Aorta (tissue), 5 donors: ENCODE results near the gene TMEM266. TPM values are rescaled to one million over a fixed set of nuclear protein-coding genes. Genes with fewer than 3 reads are reported as not detected.

Source experiments
- ATAC-seq: fragments of 200-7000 bp; cut with Tn5 transposase; one replicate; pipeline ENCODE4 v1.9.1; 2022; ENCODE audit warnings: moderate library complexity; ENCODE audit not compliant: low FRiP score
- DNase-seq, 2 donors: peaks; one replicate each; pipeline ENCODE4 v3.0.0-alpha.2; 2020
- H3K27ac ChIP-seq, 2 donors: one replicate each; pipeline ENCODE4 v1.5.1; 2013; ENCODE audit warnings: low read length in 2 of 2, mild to moderate bottlenecking in 2 of 2, moderate library complexity in 2 of 2, control low read depth in 1 of 2, inconsistent platforms in 1 of 2, low read depth in 1 of 2
- H3K27me3 ChIP-seq, 2 donors: one replicate each; pipeline ENCODE4 v1.6.1; 2013; ENCODE audit warnings: control low read depth in 1 of 2, low read length in 1 of 2, mild to moderate bottlenecking in 1 of 2, moderate library complexity in 1 of 2; ENCODE audit not compliant: insufficient read depth in 2 of 2, control insufficient read depth in 1 of 2
- H3K36me3 ChIP-seq, 2 donors: one replicate each; pipeline ENCODE4 v1.6.1; 2013; ENCODE audit warnings: control low read depth in 1 of 2, low read length in 1 of 2, mild to moderate bottlenecking in 1 of 2; ENCODE audit not compliant: insufficient read depth in 2 of 2, control insufficient read depth in 1 of 2
- H3K4me1 ChIP-seq, 2 donors: one replicate each; pipeline ENCODE4 v1.6.1; 2013; ENCODE audit warnings: low read length in 2 of 2, control low read depth in 1 of 2, mild to moderate bottlenecking in 1 of 2, moderate library complexity in 1 of 2; ENCODE audit not compliant: insufficient read depth in 2 of 2, control insufficient read depth in 1 of 2
- H3K4me3 ChIP-seq, 2 donors: one replicate each; pipeline ENCODE4 v1.5.1; 2013; ENCODE audit warnings: low read length in 2 of 2, control low read depth in 1 of 2, mild to moderate bottlenecking in 1 of 2
- H3K9me3 ChIP-seq: one replicate; pipeline ENCODE4 v1.6.1; 2013; ENCODE audit warnings: mild to moderate bottlenecking, low read length; ENCODE audit not compliant: control insufficient read depth
- WGBS, 2 donors: extraction: QIAGEN DNeasy Blood & Tissue Kit; methylation state at CpG; one replicate each; pipeline ENCODE4 v1.1.7; 2013; 5-methylcytosine and 5-hydroxymethylcytosine counted together
- intact Hi-C, 2 donors: fragments of 100-400 bp; cut with DNase I; formaldehyde crosslinking; loops; one replicate each; pipeline versions ENCODE4 v1.14.2 to v1.15.0; 2022
- polyA plus RNA-seq, 2 donors: library from polyadenylated mRNA; stranded (reverse); fragments of 200-250 nt; gene quantifications; one replicate each; pipeline ENCODE4 v1.2.3, GENCODE V29; 2013
- total RNA-seq, 2 donors: library from RNA; stranded (reverse); fragmentation: NEBNext Ultra II Directional; extraction: Animal tissue kit (Norgen Biotek cat#: 25700); gene quantifications; one replicate each; pipeline ENCODE4 v1.2.1, GENCODE V29; 2021
- donor health status: healthy with polysubstance abuse.
- donor health status: Bipolar disorder and iron deficiency.
- donor health status: DM: no; HTN: no; CAD: no.
- donor health status: DM: no; HTN: no; CAD: no.
- donor health status: DM: yes; HTN: yes; CAD: no.

The TMEM266 gene
- total and polyA plus RNA-seq, 4 donors, result 0.26 TPM; not detected in 3

GRCh38 chr15:76150513-76150912, 90.7 kb downstream of the TMEM266 start:
- DNase-seq, result peak in 1 of 2 donors; percentile 80
- H3K27ac ChIP-seq, result peak overlapping the region in 1 of 2 donors; percentile 14
- no peaks in the 10 kb centered on the region for H3K27me3 ChIP-seq
- WGBS, 2 donors, result 0 to 4% methylated on average over 7 of the region's 7 CpGs
- peak; percentile 72 for ATAC-seq
- H3K9me3 ChIP-seq, result no peaks in the 10 kb centered on the region
- no peaks in the 10 kb centered on the region for H3K36me3 ChIP-seq
- H3K4me3 ChIP-seq, result no peak overlapping the region
- H3K4me1 ChIP-seq, result no peaks in the 10 kb centered on the region
- intact Hi-C loops, result no loop called here

- no peaks in the 10 kb centered on the region for H3K4me1 ChIP-seq
- no peak overlapping the region for H3K27ac ChIP-seq
- 6 to 8% methylated on average over 9 of the region's 9 CpGs for WGBS, 2 donors
- H3K4me3 ChIP-seq, result no peak overlapping the region
- DNase-seq (peak; percentile 76 to 91), ATAC-seq (peak; percentile 88)
- H3K9me3 ChIP-seq, result no peaks in the 10 kb centered on the region
- no peaks in the 10 kb centered on the region for H3K36me3 ChIP-seq
- H3K27me3 ChIP-seq, result no peaks in the 10 kb centered on the region
- intact Hi-C loops, result no loop called here
Observed at GRCh38 chr15:76150971-76151598, 91.3 kb downstream of the TMEM266 start.

- no peaks in the 10 kb centered on the region for H3K27me3 ChIP-seq
- H3K27ac ChIP-seq, result no peak overlapping the region
- WGBS, 2 donors, result 97 to 98% methylated on average over 8 of the region's 8 CpGs
- H3K4me1 ChIP-seq, result no peaks in the 10 kb centered on the region
- ATAC-seq, result no peak
- no peak overlapping the region for H3K4me3 ChIP-seq
- intact Hi-C loops, result no loop called here
- DNase-seq, result no peak
- H3K36me3 ChIP-seq, result no peaks in the 10 kb centered on the region
- no peaks in the 10 kb centered on the region for H3K9me3 ChIP-seq
Observed at GRCh38 chr15:76151599-76151974, 91.8 kb downstream of the TMEM266 start.

GRCh38 chr15:76152197-76152596, 92.4 kb downstream of the TMEM266 start:
- H3K9me3 ChIP-seq, result no peaks in the 10 kb centered on the region
- no peaks in the 10 kb centered on the region for H3K36me3 ChIP-seq
- ATAC-seq (no peak), DNase-seq (no peak)
- H3K4me1 ChIP-seq, result no peaks in the 10 kb centered on the region
- no peak overlapping the region for H3K27ac ChIP-seq
- WGBS, 2 donors, result 85 to 88% methylated on average over 7 of the region's 7 CpGs
- intact Hi-C loops, result no loop called here
- H3K27me3 ChIP-seq, result no peaks in the 10 kb centered on the region
- H3K4me3 ChIP-seq, result no peak overlapping the region

GRCh38 chr15:76153241-76154197, 93.7 kb downstream of the TMEM266 start:
- no peaks in the 10 kb centered on the region for H3K4me1 ChIP-seq
- H3K4me3 ChIP-seq, result no peak overlapping the region
- intact Hi-C loops, result no loop called here
- H3K36me3 ChIP-seq, result no peaks in the 10 kb centered on the region
- DNase-seq, result no peak
- WGBS, 2 donors, result 89 to 90% methylated on average over 21 to 24 of the region's 24 CpGs
- H3K27me3 ChIP-seq, result no peaks in the 10 kb centered on the region
- ATAC-seq, result no peak
- no peak overlapping the region for H3K27ac ChIP-seq
- H3K9me3 ChIP-seq, result no peaks in the 10 kb centered on the region

- Histone ChIP-seq H3K9me3 (no peaks in the 10 kb centered on the region), H3K36me3 (no peaks in the 10 kb centered on the region), H3K4me1 (no peaks in the 10 kb centered on the region), H3K27ac (no peak overlapping the region), H3K4me3 (no peak overlapping the region), H3K27me3 (no peaks in the 10 kb centered on the region)
- WGBS, 2 donors, result 88% methylated on average over 7 of the region's 7 CpGs
- intact Hi-C loops, result no loop called here
- DNase-seq, result no peak
- no peak for ATAC-seq
Observed at GRCh38 chr15:76155731-76156130, 95.9 kb downstream of the TMEM266 start.

- WGBS, 2 donors, result 96 to 97% methylated on average over 10 of the region's 10 CpGs
Observed at GRCh38 chr15:76158226-76158625, 98.4 kb downstream of the TMEM266 start.

GRCh38 chr15:76158815-76159214, 99.0 kb downstream of the TMEM266 start:
- 42 to 59% methylated on average over 5 of the region's 5 CpGs for WGBS, 2 donors
- H3K36me3 ChIP-seq, result no peaks in the 10 kb centered on the region
- intact Hi-C loops, result no loop called here
- no peaks in the 10 kb centered on the region for H3K4me1 ChIP-seq
- DNase-seq (no peak), ATAC-seq (no peak)
- H3K4me3 ChIP-seq, result no peak overlapping the region
- no peaks in the 10 kb centered on the region for H3K27me3 ChIP-seq
- H3K9me3 ChIP-seq, result no peaks in the 10 kb centered on the region
- H3K27ac ChIP-seq, result no peak overlapping the region

More at GRCh38 chr15:76158226-76158625, 98.4 kb downstream of the TMEM266 start:
- Histone ChIP-seq H3K4me1 (no peaks in the 10 kb centered on the region), H3K4me3 (no peak overlapping the region), H3K27me3 (no peaks in the 10 kb centered on the region), H3K27ac (no peak overlapping the region), H3K36me3 (no peaks in the 10 kb centered on the region), H3K9me3 (no peaks in the 10 kb centered on the region)
- DNase-seq (no peak), ATAC-seq (no peak)
- intact Hi-C loops, result no loop called here

GRCh38 chr15:76159282-76159681, 99.5 kb downstream of the TMEM266 start:
- no peak overlapping the region for H3K27ac ChIP-seq
- no peaks in the 10 kb centered on the region for H3K36me3 ChIP-seq
- intact Hi-C loops, result no loop called here
- no peaks in the 10 kb centered on the region for H3K27me3 ChIP-seq
- DNase-seq, result no peak
- ATAC-seq, result no peak
- H3K9me3 ChIP-seq, result no peaks in the 10 kb centered on the region
- no peak overlapping the region for H3K4me3 ChIP-seq
- WGBS, 2 donors, result 76 to 77% methylated on average over 5 of the region's 5 CpGs
- no peaks in the 10 kb centered on the region for H3K4me1 ChIP-seq
